DMS114 treated with DMSO at 0.1 percent for 48 hours (cell line): ENCODE data around the gene FBXW11.

Experiments
- DNase-seq: peaks from one replicate; lab custom pipeline; 2025; ENCODE audit not compliant: unreplicated experiment; lab: John Stamatoyannopoulos, UW

Gene FBXW11

DNA sequence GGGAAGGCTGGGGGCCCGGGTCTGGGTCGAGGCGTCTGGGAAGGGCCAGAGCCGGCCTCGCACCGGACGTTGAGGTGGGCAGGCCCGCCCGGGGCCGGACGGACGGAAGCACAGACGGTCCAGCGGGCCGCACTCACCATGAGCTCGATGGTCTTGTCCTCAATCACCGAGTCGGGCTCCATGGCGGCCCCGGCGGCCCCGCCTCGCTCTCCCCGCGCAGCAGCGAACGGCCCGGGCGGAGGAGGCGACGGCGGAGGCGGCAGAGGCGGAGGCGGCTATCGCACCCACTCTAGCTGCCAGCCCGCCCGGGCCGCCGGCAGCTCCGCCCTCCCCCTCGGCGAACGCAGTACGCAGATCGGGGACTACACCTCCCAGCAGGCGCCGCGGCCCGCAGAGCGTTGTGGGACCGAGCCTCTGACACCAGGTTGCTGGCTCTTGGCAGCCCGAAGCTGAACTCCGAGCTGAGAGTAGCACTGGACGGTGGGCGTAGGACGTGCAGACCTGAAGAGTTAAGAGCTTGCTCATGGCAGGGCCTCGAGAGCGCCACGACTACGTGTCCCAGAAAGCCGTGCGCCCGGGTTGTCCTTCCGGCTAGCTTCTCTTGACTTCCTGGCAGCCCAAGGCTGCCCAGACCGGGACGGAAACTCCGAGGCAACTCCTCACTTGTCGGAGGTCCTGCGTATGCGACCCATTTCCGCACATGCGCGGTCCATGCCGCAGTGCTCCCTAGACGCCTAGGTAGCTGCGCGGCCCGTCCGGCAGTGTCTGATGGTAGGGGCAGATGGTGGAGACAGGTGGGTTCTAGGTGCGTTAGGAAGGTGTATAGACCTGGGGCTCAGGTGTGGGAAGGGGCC, at the start of gene FBXW11:
FBXW11 (minus strand) TSS at position 318 of the 854 bp plus-strand sequence; CDS start at position 182, 136 bp downstream.
- DNase-seq = peak; percentile 95

DNA sequence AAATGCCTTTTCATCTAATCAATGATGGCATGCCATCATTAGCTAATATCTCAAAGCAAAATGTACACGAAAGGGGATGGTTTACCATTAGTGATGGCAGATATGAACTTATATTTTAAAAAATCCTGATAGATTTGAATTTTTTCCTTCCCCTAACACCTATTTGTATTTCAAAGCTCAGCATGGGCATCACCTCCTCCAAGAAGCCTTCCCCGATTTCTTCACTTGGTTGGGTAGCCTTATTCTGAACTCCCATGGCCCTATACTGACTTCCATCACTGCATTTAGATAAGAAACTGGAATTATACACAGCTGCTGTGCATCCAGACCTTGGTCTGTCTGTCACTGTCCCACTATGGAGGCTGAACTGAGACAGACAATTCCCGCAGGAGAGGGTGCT, 49.6 kb upstream of the FBXW11 start:
- DNase-seq = no peak

DNA sequence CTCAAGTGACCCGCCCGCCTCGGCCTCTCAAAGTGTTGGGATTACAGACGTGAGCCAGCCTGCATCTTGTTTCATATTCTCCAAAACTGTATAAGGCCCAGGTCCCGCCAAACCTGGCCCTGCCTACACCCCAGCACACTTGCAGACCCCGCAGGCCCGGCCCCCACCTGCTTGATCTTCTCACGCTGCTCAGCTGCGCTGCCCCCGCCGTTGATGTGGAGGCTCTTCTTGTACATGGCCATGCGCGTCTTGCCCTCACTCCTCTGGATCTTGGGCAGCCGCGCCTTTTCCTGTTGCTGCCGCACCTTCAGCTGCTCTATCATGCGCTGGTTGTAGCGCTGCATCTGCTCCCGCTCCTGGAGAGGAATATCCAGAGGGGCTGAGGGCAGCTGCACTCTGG, 49.0 kb upstream of the FBXW11 start:
- no peak for DNase-seq

DNA sequence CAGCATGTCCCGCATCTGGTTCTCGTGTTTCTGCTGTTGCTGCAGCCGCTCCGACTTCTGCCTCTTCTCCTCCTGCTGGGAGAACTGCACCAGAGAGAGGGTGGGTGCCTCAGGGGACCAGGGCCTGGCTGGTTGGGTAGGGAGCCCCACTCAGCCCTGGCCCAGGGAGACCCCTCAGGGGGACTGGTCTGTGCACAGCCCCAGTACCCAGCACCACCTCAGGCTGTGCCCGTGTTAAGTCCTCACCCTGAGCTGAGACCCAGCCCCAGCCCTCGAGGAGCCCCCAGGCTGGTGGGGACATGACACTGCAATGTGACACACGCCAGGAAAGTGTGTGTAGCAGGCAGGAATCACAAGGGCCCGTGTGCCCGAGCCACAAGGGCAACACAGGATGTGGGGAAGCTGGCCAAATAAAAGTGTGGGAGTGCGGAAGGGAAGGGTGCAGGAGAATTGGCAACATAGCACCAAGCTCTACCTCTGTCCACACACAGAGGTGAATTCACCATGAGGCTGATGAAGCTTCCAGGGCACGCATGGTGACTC, 48.2 kb upstream of the FBXW11 start:
- no peak for DNase-seq

DNA sequence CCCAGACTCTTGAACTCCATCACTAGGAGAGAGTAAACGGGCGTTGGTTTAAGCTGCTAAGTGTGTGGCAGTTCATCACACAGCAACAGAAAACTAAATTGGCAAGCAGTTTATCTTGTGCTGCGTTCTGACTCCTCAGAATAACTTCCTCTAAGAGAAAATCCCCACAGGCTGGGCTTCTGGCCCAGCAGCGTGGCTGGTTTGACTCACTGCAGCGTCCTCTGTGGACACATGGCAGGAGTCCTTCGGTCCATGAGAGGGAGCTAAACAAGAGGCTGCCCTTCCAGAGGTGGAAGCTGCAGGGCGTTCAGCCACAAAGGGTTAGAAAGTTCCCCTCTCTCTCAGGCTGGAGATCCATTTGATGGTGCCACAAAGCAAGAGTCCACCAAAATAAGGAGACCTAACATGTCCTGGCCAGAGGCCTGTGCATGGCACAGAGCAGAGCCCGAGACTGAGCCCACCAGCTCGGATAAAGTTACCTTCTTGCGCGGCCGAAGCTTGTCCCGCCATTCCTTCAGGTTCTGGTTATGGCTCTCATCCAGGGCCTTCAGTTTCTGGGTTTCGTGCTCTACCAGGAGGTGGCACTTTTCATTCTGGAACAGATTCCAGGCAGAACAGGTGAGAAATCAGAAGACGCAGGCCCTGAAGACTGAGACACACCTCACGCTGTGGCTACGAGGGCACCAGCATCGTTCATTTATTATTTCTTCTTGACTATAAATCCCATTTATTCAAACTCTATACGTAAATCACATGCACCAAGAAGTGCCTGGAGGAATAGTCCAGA, 46.2 kb upstream of the FBXW11 start:
- DNase-seq = no peak

DNA sequence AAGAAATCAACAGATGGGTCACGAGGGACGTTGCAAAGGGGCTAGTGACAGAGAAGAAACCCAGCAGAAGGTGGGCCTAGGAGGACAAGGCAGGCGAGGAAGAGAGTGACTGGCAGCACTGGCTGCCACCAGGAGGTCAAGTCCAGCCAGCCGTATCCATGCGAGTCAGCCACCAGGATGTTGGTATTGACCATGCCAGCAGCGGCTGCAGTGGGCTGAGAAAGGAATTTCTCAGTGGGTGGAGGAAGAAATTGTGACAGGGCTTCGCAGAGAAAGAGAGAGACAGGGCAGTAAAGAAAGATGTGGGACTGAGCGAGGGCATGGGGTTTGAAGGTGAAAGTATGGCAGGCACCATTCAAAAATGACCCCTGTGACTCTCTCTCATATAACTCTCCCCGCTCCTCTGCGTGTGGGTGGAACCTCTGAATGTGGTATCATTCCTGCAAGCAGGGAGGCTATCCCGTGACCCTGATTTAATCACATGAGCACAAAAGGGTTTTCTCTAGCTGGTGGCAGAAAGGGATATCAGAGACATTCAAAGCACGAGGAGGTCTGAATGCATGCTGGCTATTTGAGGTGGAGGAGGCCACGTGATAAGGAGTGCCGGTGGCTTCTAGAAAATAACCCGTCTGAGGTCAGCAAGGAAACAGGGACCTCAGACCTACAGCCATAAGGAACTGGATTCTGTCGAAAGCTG, 45.4 kb upstream of the FBXW11 start:
- DNase-seq = no peak

DNA sequence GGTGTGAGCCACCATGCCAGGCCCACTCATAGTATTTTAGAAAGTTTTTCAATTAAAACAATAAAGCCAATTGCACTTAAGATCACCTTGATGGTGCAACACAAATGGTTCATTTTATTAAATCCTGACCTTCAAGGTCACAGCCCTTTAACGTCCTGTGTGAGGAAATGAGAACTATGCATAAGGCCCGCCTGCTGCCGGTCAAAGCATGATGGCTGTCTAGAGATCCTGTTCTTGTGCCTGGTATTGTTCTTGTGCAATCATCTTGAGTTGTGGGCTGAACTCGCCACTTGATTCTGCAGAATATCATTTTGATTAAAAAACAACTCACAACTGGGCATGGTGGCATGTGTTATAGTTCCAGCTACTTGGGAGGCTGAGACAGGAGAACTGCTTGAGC, 43.6 kb upstream of the FBXW11 start:
- no peak for DNase-seq

DNA sequence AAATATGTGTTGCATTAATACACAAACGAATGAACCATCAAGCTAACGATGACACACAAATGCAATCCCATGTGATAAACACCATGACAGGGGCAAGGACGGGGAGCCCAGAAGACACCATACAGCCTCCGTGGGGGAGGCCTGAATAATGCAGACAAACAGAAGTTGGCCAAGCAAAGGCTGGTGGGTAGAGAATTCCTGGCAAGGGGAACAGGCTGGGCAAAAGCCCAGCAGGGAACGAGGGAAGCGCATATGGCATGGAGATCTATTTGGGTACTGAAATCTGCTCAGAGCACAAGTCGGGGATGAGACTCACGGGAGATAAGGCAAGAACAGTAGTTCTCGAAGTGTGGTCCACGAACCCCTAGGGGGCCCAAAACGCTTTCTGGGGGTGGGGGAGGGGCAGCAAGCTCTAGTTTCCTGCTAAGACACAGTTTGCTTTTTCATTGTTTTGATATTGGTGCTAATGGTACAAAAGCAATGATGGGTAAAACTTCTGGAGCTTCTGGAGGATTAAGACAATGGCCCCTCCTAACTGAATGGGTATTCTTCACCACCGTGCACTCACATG, 42.9 kb upstream of the FBXW11 start:
- no peak for DNase-seq

DNA sequence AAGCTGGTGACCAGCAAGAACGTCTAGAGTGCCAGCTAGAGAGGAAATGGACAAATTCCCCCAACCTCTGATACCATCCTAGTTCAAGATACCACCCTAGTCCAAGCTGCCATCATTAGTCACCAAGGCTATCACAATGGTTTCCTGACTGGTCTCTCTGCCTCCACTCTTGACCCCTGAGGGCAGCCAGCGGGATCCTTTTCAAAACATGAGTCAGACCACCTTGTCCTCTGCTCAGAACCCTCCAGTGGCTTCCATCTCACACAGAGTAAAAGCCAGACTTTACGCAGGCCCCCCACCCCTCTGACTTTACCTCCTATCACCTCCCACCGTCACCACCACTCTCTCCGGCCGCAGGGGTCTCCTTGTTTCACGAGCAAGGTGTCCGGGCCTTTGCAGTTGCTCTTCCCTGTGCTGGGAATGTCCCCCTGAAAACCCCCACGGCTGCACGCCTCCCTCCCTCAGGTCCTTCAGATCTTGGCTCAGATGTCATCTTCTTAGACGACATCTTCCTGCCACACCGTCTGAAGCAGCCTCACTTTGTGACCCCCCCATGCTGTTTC, 42.2 kb upstream of the FBXW11 start:
- DNase-seq = no peak

DNA sequence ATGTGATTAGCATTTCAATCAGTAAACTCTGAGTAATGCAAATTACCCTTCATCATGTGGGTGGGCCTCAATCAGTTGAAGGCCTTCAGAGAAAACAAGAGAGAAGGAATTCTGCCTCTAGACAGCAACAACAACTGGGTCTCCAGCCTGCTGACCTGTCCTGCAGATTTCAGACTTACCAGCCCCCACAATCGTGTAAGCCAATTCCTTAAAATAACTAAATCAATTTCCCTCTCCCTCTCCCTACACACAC, 41.7 kb upstream of the FBXW11 start:
- no peak for DNase-seq

DNA sequence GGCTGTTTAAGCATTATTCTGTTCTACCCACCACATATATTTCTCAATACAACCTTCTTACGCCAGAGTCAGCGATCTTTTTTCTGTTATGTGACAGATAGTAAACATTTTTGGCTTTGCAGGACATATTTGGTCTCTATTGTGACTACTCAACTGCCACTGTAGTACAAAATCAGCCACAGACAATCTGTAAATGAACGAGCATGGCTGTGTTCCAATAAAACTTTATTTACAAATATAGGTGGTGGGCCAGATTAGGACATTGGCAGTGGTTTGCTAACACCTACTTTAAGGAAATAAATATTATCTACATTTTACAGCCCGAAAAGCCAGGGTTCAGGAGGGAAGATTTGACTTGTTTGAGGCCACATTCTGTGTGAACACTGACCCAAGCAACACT, 40.2 kb upstream of the FBXW11 start:
- DNase-seq = no peak

DNA sequence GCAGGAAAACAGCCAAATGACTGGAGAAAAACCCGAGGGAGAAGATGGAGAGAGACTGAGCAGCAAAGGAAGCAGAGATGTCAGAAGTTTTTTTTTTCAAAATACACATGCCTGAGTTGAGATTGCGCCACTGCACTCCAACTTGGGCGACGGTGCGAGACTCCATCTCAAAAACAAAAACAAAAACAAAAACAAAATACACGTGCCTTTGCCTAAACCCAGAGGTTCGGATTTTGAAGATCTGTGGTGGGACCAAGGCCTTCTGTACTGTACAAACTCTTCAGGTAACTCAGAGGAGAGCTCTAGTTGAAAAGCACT, 38.8 kb upstream of the FBXW11 start:
- no peak for DNase-seq

DNA sequence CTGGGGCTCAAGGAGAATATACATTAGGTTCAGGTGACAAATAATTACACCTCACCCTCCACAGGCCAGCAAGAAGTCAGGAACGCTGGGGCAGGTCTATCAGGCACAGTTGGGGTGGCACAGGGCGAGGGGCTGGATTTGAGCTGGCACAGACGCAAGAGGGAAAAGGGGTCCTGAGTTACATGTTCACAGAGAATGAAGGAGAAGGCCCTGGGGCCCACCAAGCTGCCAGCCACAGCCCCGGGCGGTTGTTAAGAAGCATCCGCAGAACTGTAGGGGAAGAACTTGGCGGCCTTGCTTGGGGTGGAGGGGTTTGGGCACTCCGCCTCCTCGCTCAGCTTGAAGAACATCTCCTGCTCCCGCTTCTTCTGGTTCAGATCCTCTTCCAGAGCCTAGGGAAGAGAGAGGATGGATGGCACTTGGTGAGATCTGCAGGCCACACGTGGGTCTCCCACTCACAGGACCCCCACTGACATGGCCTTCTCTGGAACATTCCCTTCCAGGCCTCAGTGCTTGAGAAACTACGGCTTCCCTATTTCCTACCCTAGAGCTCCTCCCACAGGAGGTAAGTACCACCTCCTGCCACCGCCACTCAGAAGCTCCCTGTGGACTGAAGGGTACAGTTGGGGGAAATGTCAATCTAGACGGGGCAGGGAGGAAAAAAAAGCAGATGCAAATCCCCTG, 38.3 kb upstream of the FBXW11 start:
- no peak for DNase-seq

DNA sequence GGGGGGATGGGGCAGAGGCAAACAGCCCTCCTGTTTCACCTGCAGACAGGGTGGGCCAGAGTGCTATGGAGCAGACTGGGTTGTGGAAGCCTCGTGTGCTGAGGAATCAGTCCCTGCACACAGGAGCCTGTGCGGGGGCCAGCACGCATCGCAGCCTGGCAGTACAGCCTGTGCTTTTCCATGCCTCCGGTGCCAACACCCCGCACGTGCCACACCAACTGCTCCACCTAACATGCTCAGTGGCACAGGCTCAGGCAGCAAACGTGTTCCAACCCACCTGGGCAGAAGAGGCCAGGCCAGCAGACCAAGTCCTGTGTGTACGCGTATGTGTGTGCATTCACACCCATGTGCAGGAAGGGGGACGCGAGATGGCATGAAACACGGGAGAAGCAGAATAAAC, 37.4 kb upstream of the FBXW11 start:
- no peak for DNase-seq

DNA sequence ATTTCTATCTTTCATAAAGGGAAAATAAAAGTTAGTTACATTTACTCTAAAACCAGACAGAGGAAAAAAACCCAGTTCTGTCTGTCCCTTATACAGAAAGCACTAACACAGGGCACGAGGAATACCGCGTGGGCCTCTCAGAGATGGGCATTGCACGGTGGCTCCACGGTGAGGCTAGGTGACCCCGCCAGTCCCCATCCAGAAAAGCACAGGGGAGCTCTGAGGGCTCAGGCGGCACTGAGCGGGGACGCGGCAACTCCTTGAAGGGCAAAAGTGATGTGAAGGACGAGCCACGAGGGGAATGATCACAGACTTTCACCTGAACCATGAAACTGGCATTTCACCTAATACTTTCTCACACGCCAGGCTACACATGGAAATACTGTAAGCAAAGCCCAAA, 35.7 kb upstream of the FBXW11 start:
- DNase-seq = no peak

DNA sequence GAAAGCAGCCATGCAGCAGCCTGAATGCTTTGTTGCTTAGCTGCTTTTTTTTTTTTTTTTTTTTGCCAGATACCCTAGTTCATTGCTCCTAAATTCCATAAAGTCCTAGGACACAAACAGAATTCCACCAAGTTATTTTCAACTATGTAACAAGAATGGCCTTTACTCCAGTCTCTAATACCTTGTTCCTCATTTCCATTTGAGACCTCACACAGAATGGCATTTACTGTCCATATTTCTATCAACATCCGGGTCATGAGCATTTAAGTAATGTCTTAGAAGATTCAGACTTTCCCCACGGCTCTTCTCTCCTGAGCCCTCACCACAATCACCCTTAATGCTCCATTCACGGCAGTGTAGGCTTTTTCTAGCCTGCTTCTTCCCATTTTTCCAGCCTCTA, 31.7 kb upstream of the FBXW11 start:
- DNase-seq = no peak

DNA sequence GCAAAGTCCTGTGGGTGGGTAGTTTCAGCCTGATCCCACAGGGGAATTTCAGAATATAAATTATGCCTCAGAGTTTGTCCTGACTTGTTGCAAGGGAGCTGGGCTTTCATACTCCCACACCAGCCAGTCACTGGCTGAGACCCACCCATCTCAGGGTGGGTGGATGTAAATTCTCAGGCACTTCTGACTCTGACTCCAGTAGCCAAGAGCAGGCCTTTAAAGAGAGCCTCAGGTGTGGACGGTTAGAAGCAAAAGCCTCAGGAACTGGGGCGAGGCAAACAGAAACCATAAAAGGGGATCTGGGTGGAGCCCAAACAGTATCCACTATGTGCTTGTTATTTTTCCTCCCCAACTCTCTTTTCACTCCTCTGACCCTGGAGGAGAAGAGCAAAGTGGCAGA, 28.6 kb upstream of the FBXW11 start:
- DNase-seq = no peak

DNA sequence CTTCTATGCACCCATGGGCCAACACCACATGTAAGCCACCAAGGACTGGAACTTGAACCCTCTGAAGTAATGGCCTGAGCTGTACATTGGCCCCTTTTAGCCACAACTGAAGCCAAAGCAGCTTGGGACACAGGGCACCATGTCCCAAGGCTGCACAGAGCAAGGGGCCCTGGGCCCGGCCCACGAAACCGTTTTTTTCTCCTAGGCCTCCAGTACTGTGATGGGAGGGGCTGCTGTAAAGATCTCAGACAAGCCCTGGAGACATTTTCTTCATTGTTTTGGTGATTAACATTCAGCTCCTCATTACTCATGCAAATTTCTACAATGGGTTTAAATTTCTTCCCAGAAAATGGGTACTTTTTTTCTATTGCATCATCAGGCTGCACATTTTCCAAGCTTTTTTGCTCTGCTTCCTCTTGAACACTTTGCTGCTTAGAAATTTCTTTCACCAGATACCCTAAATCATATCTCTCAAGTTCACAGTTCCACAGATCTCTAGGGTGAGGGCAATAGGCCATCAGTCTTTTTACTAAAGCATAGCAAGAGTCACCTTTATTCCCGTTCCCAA, 25.5 kb upstream of the FBXW11 start:
- DNase-seq = no peak

DNA sequence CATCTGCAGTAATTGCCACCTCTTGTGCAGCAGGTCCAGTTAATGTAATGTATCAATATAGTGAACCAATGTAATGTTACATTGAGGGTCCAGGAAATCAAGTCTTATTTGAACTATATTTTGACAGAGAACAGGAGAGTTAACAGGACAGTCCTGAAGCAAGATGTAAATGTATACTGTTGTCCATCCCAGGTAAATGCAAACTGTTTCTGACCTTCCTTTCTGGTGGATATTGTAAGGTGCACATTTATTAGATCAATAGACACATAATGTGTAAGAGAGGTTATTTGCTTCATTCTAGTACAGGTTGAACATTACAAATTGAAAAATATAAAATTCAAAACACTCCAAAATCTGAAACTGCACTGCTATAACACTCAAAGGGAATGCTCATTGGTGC, 23.4 kb upstream of the FBXW11 start:
- DNase-seq = no peak

DNA sequence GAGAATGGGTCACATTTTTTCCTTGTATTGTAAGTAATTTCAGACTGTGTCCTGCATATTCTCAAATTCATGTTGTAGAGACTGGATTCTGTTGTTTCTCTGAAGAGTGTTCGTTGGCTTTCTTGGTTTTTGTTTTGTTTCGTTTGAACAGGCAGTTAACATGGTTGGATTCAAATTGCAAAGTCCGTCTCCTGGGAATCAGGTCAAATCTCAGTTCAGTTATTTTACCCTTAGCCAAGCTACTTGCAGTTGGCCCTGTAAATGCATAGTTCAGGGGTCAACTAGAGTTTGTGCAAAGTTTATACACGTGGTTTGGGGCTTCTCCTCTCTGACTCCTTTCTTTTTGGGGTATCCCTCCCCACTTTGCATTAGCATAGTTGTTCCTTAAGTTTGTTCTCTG, 21.7 kb upstream of the FBXW11 start:
- DNase-seq = no peak
